GM23338 (cell line): ENCODE results near the gene BCL2L13. TPM values are rescaled to one million over a fixed set of nuclear protein-coding genes. Genes with fewer than 3 reads are reported as not detected.

ENCODE experiments used
- ATAC-seq: fragments of 200-7000 bp; cut with Tn5 transposase; 3 replicates; pipeline ENCODE4 v1.9.1; 2020
- DNase-seq: peaks from one replicate; pipeline ENCODE4 v3.0.0-alpha.2; 2015; ENCODE audit warnings: low spot score
- H2AFZ ChIP-seq: fragments of 200-600 bp; sonication (generic); 2 replicates; pipeline ENCODE4 v1.8.0; 2016; ENCODE audit warnings: antibody characterized with exemption, mild to moderate bottlenecking, moderate library complexity
- H3F3A ChIP-seq: fragments of 200-600 bp; sonication (generic); replicated peaks from 2 replicates; pipeline ENCODE4 v1.8.0; 2017; ENCODE audit warnings: antibody characterized with exemption, mixed run types, low read depth
- H3K27ac ChIP-seq: fragments of 200-600 bp; sonication (generic); 2 replicates; pipeline ENCODE4 v1.6.1; 2016; ENCODE audit warnings: low read depth
- H3K27me3 ChIP-seq: fragments of 200-600 bp; sonication (generic); 2 replicates; pipeline ENCODE4 v1.8.0; 2016; ENCODE audit warnings: mild to moderate bottlenecking, mixed run types, moderate library complexity; ENCODE audit not compliant: insufficient read depth
- H3K36me3 ChIP-seq: fragments of 200-600 bp; sonication (generic); 2 replicates; pipeline ENCODE4 v1.8.0; 2016; ENCODE audit warnings: mild to moderate bottlenecking; ENCODE audit not compliant: insufficient read depth
- H3K4me1 ChIP-seq: fragments of 200-600 bp; sonication (generic); 2 replicates; pipeline ENCODE4 v1.8.0; 2016; ENCODE audit warnings: mild to moderate bottlenecking, moderate library complexity; ENCODE audit not compliant: insufficient read depth
- H3K4me2 ChIP-seq: fragments of 200-600 bp; sonication (generic); 2 replicates; pipeline ENCODE4 v1.7.1; 2017; ENCODE audit warnings: mixed run types
- H3K4me3 ChIP-seq: fragments of 200-600 bp; sonication (generic); 2 replicates; pipeline ENCODE4 v1.6.1; 2016; ENCODE audit warnings: mixed run types
- H3K79me2 ChIP-seq: fragments of 200-600 bp; sonication (generic); replicated peaks from 2 replicates; pipeline ENCODE4 v1.8.0; 2017; ENCODE audit warnings: mild to moderate bottlenecking; ENCODE audit not compliant: insufficient read depth
- H3K9me2 ChIP-seq: fragments of 200-600 bp; sonication (generic); 2 replicates; pipeline ENCODE4 v1.8.0; 2017; ENCODE audit not compliant: insufficient read depth
- H4K20me1 ChIP-seq: fragments of 200-600 bp; sonication (generic); replicated peaks from 2 replicates; pipeline ENCODE4 v1.8.0; 2017; ENCODE audit warnings: mild to moderate bottlenecking; ENCODE audit not compliant: insufficient read depth
- H3K27ac Mint-ChIP-seq: 2 replicates; pipeline ENCODE4 v1.8.0; 2020; ENCODE audit warnings: inconsistent platforms, mild to moderate bottlenecking, moderate library complexity, mixed read lengths
- H3K27me3 Mint-ChIP-seq: 3 replicates; pipeline ENCODE4 v1.8.0; 2022; ENCODE audit warnings: low read depth, mild to moderate bottlenecking, moderate library complexity, mixed read lengths, inconsistent platforms; ENCODE audit not compliant: insufficient read depth, poor library complexity
- H3K36me3 Mint-ChIP-seq: 3 replicates; pipeline ENCODE4 v1.8.0; 2021; ENCODE audit warnings: low read depth, mild to moderate bottlenecking, inconsistent platforms, moderate library complexity, mixed read lengths
- H3K4me1 Mint-ChIP-seq: 3 replicates; pipeline ENCODE4 v1.8.0; 2020; ENCODE audit warnings: mild to moderate bottlenecking, inconsistent platforms, mixed read lengths
- H3K4me3 Mint-ChIP-seq: 3 replicates; pipeline ENCODE4 v1.8.0; 2021; ENCODE audit warnings: moderate library complexity, mild to moderate bottlenecking, inconsistent platforms, mixed read lengths
- H3K9me3 Mint-ChIP-seq: 3 replicates; pipeline ENCODE4 v1.8.0; 2020; ENCODE audit warnings: moderate library complexity, mild to moderate bottlenecking, inconsistent platforms, mixed read lengths
- CTCF ChIP-seq, 2 experiments: fragments of 200-600 bp in 1 of 2; sonication (generic) in 1 of 2; conservative IDR thresholded peaks; 2 replicates each; pipeline versions ENCODE4 v1.5.1 to v1.6.1; 2016 to 2017; ENCODE audit warnings: antibody characterized with exemption in 2 of 2, low read depth in 2 of 2, mild to moderate bottlenecking in 2 of 2, moderate library complexity in 1 of 2
- ETS1 ChIP-seq: IDR thresholded peaks from 2 replicates; pipeline ENCODE4 v1.6.1; 2016; ENCODE audit warnings: antibody characterized with exemption
- EZH2 ChIP-seq: fragments of 200-600 bp; sonication (generic); IDR thresholded peaks from one replicate; pipeline ENCODE4 v1.8.0; 2017; ENCODE audit warnings: antibody characterized with exemption, mild to moderate bottlenecking, low read depth; ENCODE audit not compliant: unreplicated experiment
- EZH2phosphoT487 ChIP-seq: fragments of 200-600 bp; sonication (generic); IDR thresholded peaks from one replicate; pipeline ENCODE4 v1.8.1; 2018; ENCODE audit warnings: antibody characterized with exemption; ENCODE audit not compliant: unreplicated experiment
- JUNB ChIP-seq: IDR thresholded peaks from one replicate; pipeline ENCODE4 v1.6.1; 2016; ENCODE audit warnings: antibody characterized with exemption; ENCODE audit not compliant: unreplicated experiment
- NANOG ChIP-seq: IDR thresholded peaks from 2 replicates; pipeline ENCODE4 v1.6.1; 2016; ENCODE audit warnings: antibody characterized with exemption, borderline replicate concordance
- POLR2AphosphoS5 ChIP-seq: IDR thresholded peaks from 2 replicates; pipeline ENCODE4 v1.6.1; 2016; ENCODE audit warnings: antibody characterized with exemption, low read depth
- ZNF114 ChIP-seq: fragments of 250-450 bp; sonication (Bioruptor Pico); IDR thresholded peaks from 2 replicates; pipeline ENCODE4 v1.5.0; 2020; ENCODE audit warnings: mild to moderate bottlenecking, moderate library complexity
- ZNF331 ChIP-seq: fragments of 250-450 bp; sonication (Bioruptor Pico); IDR thresholded peaks from 2 replicates; pipeline ENCODE4 v1.5.0; 2020; ENCODE audit warnings: low read depth, mild to moderate bottlenecking, moderate library complexity
- ZNF462 ChIP-seq: fragments of 250-450 bp; sonication (Bioruptor Pico); IDR thresholded peaks from 2 replicates; pipeline ENCODE4 v1.5.0; 2020; ENCODE audit warnings: mild to moderate bottlenecking, moderate library complexity
- polyA plus RNA-seq: library from polyadenylated mRNA; unstranded; fragments of >200 nt; fragmentation: Nextera tagmentation; extraction: Ambion mirVana; gene quantifications from 2 replicates; pipeline ENCODE4 v1.2.1, GENCODE V29; 2016
- total RNA-seq: library from RNA; depleted of rRNA; stranded (reverse); fragments of >200 nt; shearing (Covaris generic); gene quantifications from 2 replicates; pipeline ENCODE4 v1.2.3, GENCODE V29; 2014

The BCL2L13 gene
- total and polyA plus RNA-seq, 2 experiments from 2014 or later, result 22.4 to 32.3 TPM

DNA sequence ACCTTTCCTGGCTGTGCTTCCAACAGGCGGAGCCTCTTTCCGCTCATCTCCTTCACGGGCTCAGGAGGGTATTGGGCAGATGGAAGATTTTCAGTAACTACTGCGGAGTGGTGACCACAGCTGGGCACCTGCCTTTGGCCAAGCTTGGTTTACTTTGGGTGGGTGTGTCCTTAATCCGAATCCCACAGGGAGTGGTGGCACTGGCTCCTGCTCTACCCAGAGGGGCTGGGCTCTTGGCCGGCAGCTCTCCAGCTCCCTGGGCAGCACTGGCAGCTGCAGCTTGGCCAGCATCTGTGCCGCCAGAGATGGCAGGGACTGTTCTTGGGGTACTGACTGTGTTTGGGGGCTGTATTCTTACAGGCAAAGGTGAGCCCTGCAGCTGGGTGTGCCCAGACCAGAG is 105.9 kb downstream of the BCL2L13 start:
- 0 out of 3 replicates have a peak, but pooled peaks cover 2% of the 10 kb centered on the region for H3K36me3 Mint-ChIP-seq
- Histone ChIP-seq H3K9me2 (no peaks in the 10 kb centered on the region), H3K27me3 (no peaks in the 10 kb centered on the region), H3K79me2 (no peaks in the 10 kb centered on the region), H3K4me2 (peak overlapping the region; percentile 55), H3F3A (peaks cover 13% of the 10 kb centered on the region; the same call in 1 of the 2 replicates), H3K4me1 (peaks cover 7% of the 10 kb centered on the region; the same call in 1 of the 2 replicates), H3K36me3 (no peaks in the 10 kb centered on the region), H4K20me1 (no peaks in the 10 kb centered on the region; the same call in 1 of the 2 replicates), H3K27ac (no peak overlapping the region), H3K4me3 (no peak overlapping the region), H2AFZ (no peak overlapping the region)
- no peaks in the 10 kb centered on the region for H3K9me3 Mint-ChIP-seq
- ATAC-seq, result no peak
- H3K4me3 Mint-ChIP-seq, result no peak overlapping the region; the same call in 2 of the 3 replicates
- TF ChIP-seq NANOG (no peak), JUNB (no peak), CTCF (conservative IDR thresholded peaks at IDR 0.05; ENCODE audit: low read depth in 2 of 2) (no peak), ZNF114 (CRISPR knock-in tag) (no peak), EZH2 (no peak), ETS1 (no peak), EZH2phosphoT487 (no peak), POLR2AphosphoS5 (no peak), ZNF462 (CRISPR knock-in tag) (no peak), ZNF331 (CRISPR knock-in tag) (no peak)
- H3K27ac Mint-ChIP-seq, result no peak overlapping the region
- H3K27me3 Mint-ChIP-seq, result peaks cover 7% of the 10 kb centered on the region
- DNase-seq, result no peak
- H3K4me1 Mint-ChIP-seq, result peaks cover 25% of the 10 kb centered on the region
